ENCODE measurements around the gene CNOT6. TPM values are rescaled to one million over a fixed set of nuclear protein-coding genes. Genes with fewer than 3 reads are reported as not detected.

The CNOT6 gene
- total and polyA plus RNA-seq, 4 donors = 8.7 to 51.1 (median 14.8) TPM

DNA sequence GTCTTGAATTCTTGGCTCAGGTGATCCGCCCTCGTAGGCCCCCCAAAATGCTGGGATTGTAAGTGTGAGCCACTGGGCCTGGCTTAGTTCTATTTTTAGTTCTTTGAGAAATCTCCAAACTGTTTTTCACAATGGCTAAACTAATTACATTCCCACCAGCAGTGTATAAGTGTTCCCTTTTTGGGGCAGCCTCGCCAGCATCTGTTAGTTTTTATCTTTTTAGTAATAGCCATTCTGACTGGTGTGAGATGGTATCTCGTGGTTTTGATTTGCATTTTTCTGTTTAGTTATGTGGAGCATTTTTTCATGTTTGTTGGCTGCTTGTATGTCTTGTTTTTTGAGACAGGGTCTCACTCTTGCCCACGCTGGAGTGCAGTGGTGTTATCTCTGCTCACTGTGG, 28.2 kb downstream of the CNOT6 start:
- Histone ChIP-seq H3K9ac (ENCODE audit: insufficient read depth in 1 of 2, low read length in 2 of 2) (no peak overlapping the region), H3K4me3 (no peak overlapping the region), H3K36me3 (ENCODE audit: control insufficient read depth in 4 of 4, insufficient read depth in 4 of 4, low read length in 4 of 4) (peaks cover 0 to 1% (median 0%) of the 10 kb centered on the region in 4 donors), H3K9me3 (ENCODE audit: control insufficient read depth in 4 of 4, insufficient read depth in 3 of 4, low read length in 3 of 4) (no peaks in the 10 kb centered on the region), H3K27ac (ENCODE audit: low read depth in 1 of 2, low read length in 1 of 2) (no peak overlapping the region), H3K27me3 (ENCODE audit: control insufficient read depth in 3 of 3, insufficient read depth in 3 of 3, low read length in 2 of 3) (no peaks in the 10 kb centered on the region), H3K4me1 (ENCODE audit: control insufficient read depth in 5 of 5, insufficient read depth in 5 of 5, low read length in 5 of 5) (peaks cover 0 to 20% (median 16%) of the 10 kb centered on the region in 5 donors)
- DNase-seq = no peak
- TF ChIP-seq CTCF (IDR thresholded peaks at IDR 0.05; ENCODE audit: control extremely low read depth, extremely low read depth) = no peak
- 71 to 82% methylated on average over 5 of the region's 5 CpGs for WGBS, 2 donors
- no peak for ATAC-seq (ENCODE audit: insufficient read depth, low FRiP score)

DNA sequence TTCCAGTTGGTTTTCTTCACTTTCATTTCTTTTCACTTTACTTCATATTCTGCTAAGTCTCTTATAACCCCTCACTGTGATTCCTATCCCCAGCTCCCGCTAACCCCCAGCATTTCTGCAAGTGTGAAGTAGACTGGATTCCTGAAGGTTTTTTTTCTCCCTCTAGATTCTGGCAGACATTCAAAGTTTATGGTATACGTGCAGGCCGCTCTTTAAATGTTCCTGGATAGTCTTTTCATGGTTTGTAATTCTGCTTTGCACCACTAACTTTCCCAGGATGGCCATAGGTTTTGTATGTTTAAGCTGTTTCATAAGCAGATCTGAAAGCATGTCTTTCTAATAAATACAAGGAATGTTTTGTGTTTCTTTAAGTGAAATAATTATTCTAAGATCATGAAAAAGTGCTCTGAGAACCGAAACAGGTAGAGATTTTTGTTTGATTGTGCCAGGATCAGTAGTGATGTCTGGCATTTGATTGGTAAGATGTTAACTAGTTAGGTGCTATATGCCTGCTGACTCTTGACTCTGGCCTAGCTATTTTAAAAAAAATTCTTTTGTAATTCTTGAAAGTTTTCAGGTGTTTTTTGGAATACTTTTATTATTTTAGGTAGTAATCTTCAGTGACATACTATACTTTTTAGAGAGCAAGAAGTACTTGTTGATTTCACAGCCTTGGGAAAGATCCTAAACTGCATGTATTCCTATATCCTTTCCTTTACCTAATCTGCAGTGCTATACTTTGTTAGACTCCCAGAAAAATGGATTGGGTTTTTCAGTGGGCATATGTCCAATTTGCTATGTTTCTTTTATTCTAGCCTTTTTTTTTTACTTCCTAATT, 29.7 kb downstream of the CNOT6 start:
- WGBS, 2 donors = 58 to 69% methylated on average over 4 of the region's 4 CpGs
- no peak for TF ChIP-seq CTCF (IDR thresholded peaks at IDR 0.05; ENCODE audit: control extremely low read depth, extremely low read depth)
- ATAC-seq (ENCODE audit: insufficient read depth, low FRiP score) = no peak
- peak; percentile 72 to 92 (median 92) for DNase-seq
- peaks cover 0 to 20% (median 15%) of the 10 kb centered on the region in 5 donors for H3K4me1 ChIP-seq (ENCODE audit: control insufficient read depth in 5 of 5, insufficient read depth in 5 of 5, low read length in 5 of 5)
- no peak overlapping the region for H3K27ac ChIP-seq (ENCODE audit: low read depth in 1 of 2, low read length in 1 of 2)
- H3K36me3 ChIP-seq (ENCODE audit: control insufficient read depth in 4 of 4, insufficient read depth in 4 of 4, low read length in 4 of 4) = peaks cover 0 to 1% (median 0%) of the 10 kb centered on the region in 4 donors
- no peaks in the 10 kb centered on the region for H3K27me3 ChIP-seq (ENCODE audit: control insufficient read depth in 3 of 3, insufficient read depth in 3 of 3, low read length in 2 of 3)
- no peak overlapping the region for H3K4me3 ChIP-seq
- H3K9me3 ChIP-seq (ENCODE audit: control insufficient read depth in 4 of 4, insufficient read depth in 3 of 4, low read length in 3 of 4) = no peaks in the 10 kb centered on the region
- peak overlapping the region; percentile 8 to 30 for H3K9ac ChIP-seq (ENCODE audit: insufficient read depth in 1 of 2, low read length in 2 of 2)

DNA sequence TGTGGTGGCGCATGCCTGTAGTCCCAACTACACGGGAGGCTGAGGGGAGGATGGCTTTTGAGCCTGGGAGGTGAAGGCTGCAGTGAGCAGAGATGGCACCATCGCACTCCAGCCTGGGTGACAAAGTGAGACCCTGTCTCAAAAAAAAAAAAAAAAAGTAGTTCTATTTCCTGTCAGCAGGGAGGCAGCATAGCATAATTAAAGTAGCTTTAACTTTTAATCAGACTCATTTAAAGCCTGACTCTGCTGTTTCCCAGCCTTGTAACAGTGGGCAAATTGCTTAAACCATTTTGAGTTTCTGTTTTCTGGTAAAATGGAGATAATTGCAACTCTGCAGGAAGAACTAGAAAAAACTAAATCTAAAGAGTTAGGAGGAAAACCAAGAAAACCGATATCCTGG, 31.2 kb downstream of the CNOT6 start:
- 89 to 93% methylated on average over 4 of the region's 4 CpGs for WGBS, 2 donors
- Histone ChIP-seq H3K27me3 (ENCODE audit: control insufficient read depth in 3 of 3, insufficient read depth in 3 of 3, low read length in 2 of 3) (no peaks in the 10 kb centered on the region), H3K4me1 (ENCODE audit: control insufficient read depth in 5 of 5, insufficient read depth in 5 of 5, low read length in 5 of 5) (peaks cover 0 to 20% (median 15%) of the 10 kb centered on the region in 5 donors), H3K36me3 (ENCODE audit: control insufficient read depth in 4 of 4, insufficient read depth in 4 of 4, low read length in 4 of 4) (peaks cover 1 to 8% (median 7%) of the 10 kb centered on the region in 4 donors), H3K4me3 (no peak overlapping the region), H3K27ac (ENCODE audit: low read depth in 1 of 2, low read length in 1 of 2) (no peak overlapping the region), H3K9me3 (ENCODE audit: control insufficient read depth in 4 of 4, insufficient read depth in 3 of 4, low read length in 3 of 4) (no peaks in the 10 kb centered on the region), H3K9ac (ENCODE audit: insufficient read depth in 1 of 2, low read length in 2 of 2) (no peak overlapping the region)
- no peak for TF ChIP-seq CTCF (IDR thresholded peaks at IDR 0.05; ENCODE audit: control extremely low read depth, extremely low read depth)
- ATAC-seq (ENCODE audit: insufficient read depth, low FRiP score) = no peak
- DNase-seq = no peak

All from lung (tissue), 12 donors.